ENCODE measurements around the gene SARM1.
A peak's percentile ranks its signal among the peaks of the same experiment; 100 is the strongest.

SARM1 gene

DNA sequence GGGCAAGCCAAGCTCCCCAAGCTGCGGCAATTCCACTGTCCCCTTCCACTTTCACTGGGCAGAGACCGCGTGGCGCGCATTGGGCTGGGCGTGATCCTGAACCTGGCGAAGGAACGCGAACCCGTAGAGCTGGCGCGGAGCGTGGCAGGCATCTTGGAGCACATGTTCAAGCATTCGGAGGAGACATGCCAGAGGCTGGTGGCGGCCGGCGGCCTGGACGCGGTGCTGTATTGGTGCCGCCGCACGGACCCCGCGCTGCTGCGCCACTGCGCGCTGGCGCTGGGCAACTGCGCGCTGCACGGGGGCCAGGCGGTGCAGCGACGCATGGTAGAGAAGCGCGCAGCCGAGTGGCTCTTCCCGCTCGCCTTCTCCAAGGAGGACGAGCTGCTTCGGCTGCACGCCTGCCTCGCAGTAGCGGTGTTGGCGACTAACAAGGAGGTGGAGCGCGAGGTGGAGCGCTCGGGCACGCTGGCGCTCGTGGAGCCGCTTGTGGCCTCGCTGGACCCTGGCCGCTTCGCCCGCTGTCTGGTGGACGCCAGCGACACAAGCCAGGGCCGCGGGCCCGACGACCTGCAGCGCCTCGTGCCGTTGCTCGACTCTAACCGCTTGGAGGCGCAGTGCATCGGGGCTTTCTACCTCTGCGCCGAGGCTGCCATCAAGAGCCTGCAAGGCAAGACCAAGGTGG, 9.8 kb downstream of the SARM1 start:
- no peak overlapping the region for H3K4me3 ChIP-seq (ENCODE audit: low read depth, low read length)
- H3K36me3 ChIP-seq (replicated peaks), result no peaks in the 10 kb centered on the region
- no peak overlapping the region for H3K27ac ChIP-seq
- peaks cover 6% of the 10 kb centered on the region for H3K27me3 ChIP-seq (replicated peaks)
- in situ Hi-C loops (cut with HindIII; ENCODE audit: low pct_ligation_motif_present, low sequenced_read_pairs), result no loop called here
- no peak for DNase-seq
- TF ChIP-seq, protein P1, sequence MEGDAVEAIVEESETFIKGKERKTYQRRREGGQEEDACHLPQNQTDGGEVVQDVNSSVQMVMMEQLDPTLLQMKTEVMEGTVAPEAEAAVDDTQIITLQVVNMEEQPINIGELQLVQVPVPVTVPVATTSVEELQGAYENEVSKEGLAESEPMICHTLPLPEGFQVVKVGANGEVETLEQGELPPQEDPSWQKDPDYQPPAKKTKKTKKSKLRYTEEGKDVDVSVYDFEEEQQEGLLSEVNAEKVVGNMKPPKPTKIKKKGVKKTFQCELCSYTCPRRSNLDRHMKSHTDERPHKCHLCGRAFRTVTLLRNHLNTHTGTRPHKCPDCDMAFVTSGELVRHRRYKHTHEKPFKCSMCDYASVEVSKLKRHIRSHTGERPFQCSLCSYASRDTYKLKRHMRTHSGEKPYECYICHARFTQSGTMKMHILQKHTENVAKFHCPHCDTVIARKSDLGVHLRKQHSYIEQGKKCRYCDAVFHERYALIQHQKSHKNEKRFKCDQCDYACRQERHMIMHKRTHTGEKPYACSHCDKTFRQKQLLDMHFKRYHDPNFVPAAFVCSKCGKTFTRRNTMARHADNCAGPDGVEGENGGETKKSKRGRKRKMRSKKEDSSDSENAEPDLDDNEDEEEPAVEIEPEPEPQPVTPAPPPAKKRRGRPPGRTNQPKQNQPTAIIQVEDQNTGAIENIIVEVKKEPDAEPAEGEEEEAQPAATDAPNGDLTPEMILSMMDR (IDR thresholded peaks at IDR 0.05; ENCODE audit: low read depth, low read length, missing control alignments), result peak; percentile 47

DNA sequence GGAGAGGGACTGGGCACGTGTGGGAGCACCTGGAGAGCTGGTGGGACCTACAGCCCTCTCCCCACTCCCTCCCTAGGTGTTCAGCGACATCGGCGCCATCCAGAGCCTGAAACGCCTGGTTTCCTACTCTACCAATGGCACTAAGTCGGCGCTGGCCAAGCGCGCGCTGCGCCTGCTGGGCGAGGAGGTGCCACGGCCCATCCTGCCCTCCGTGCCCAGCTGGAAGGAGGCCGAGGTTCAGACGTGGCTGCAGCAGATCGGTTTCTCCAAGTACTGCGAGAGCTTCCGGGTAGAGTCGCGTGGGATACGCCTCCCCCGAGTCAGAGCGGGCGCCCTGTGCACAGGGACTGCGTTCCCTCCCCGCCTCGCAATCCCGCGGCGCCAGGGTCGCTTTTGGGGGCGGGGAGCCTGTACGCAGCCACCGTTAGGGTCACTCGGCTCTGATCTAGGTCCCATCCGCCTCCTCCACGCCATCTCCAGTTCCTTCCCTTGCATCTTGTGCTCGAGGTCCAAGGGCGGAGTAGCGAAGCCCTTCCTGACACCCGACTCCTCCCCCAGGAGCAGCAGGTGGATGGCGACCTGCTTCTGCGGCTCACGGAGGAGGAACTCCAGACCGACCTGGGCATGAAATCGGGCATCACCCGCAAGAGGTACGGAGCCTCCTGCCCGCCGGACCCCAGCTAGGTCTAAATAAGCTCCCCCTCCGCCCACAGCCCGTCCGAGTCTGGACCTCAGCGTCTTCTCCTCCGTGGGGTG, 13.0 kb downstream of the SARM1 start:
- no peak for DNase-seq
- Histone ChIP-seq H3K36me3 (replicated peaks) (no peaks in the 10 kb centered on the region), H3K4me3 (ENCODE audit: low read depth, low read length) (no peak overlapping the region), H3K27me3 (replicated peaks) (peaks cover 6% of the 10 kb centered on the region), H3K27ac (no peak overlapping the region)
- TF ChIP-seq, protein P1 (IDR thresholded peaks at IDR 0.05; ENCODE audit: low read depth, low read length, missing control alignments), result no peak
- in situ Hi-C loops (cut with HindIII; ENCODE audit: low pct_ligation_motif_present, low sequenced_read_pairs), result no loop called here

DNA sequence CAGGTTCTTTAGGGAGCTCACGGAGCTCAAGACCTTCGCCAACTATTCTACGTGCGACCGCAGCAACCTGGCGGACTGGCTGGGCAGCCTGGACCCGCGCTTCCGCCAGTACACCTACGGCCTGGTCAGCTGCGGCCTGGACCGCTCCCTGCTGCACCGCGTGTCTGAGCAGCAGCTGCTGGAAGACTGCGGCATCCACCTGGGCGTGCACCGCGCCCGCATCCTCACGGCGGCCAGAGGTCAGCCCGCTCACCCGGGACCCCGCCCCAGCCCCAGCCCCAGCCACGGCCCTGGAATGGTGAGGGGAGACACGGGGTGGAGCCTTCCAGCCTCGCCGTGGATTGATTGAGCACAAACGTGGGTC, 13.5 kb downstream of the SARM1 start:
- Histone ChIP-seq H3K4me3 (ENCODE audit: low read depth, low read length) (no peak overlapping the region), H3K27me3 (replicated peaks) (peaks cover 6% of the 10 kb centered on the region), H3K27ac (no peak overlapping the region), H3K36me3 (replicated peaks) (no peaks in the 10 kb centered on the region)
- in situ Hi-C loops (cut with HindIII; ENCODE audit: low pct_ligation_motif_present, low sequenced_read_pairs), result no loop called here
- DNase-seq, result no peak
- TF ChIP-seq, protein P1 (IDR thresholded peaks at IDR 0.05; ENCODE audit: low read depth, low read length, missing control alignments), result no peak

DNA sequence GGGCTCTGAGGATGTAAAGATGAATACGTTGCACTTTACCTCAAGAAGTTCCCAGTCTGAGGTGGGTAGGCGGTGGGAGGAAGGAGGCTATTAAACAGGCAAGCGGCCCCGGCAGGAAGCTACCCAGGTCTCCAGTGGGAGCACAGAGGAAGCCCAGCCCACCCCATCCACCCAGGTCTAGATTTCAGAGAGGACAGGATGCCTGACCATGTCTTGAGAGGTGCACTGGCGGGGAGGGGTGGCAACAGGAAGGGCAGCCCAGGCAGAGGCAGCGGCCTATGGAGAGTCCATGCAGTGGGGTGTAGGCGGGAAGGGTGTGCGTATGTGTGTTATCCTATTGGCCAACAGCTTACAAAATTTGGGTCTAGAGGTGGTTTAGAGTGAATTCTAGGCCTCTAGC, 13.9 kb downstream of the SARM1 start:
- Histone ChIP-seq H3K4me3 (ENCODE audit: low read depth, low read length) (no peak overlapping the region), H3K36me3 (replicated peaks) (no peaks in the 10 kb centered on the region), H3K27ac (no peak overlapping the region), H3K27me3 (replicated peaks) (peaks cover 6% of the 10 kb centered on the region)
- in situ Hi-C loops (cut with HindIII; ENCODE audit: low pct_ligation_motif_present, low sequenced_read_pairs), result no loop called here
- TF ChIP-seq, protein P1 (IDR thresholded peaks at IDR 0.05; ENCODE audit: low read depth, low read length, missing control alignments), result no peak
- DNase-seq, result no peak

DNA sequence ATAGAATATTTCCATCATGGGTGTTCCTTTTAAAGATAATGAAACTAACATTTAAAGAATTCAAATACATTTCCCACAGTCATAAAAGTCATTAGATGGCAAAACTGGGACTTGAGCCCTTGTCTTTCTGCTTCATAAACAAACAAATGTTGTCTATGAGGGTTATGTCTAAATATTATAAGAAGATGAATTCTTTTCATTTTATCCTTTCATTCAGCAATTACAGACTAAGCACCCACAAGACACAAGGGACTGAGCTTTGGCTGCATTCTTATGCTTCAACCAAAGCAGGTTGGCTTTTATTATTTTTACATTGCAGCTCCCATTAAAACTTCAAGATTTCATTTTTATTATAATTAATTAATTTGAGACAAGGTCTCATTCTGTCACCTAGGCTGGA, 14.9 kb downstream of the SARM1 start:
- Histone ChIP-seq H3K36me3 (replicated peaks) (no peaks in the 10 kb centered on the region), H3K4me3 (ENCODE audit: low read depth, low read length) (no peak overlapping the region), H3K27me3 (replicated peaks) (peaks cover 3% of the 10 kb centered on the region), H3K27ac (no peak overlapping the region)
- in situ Hi-C loops (cut with HindIII; ENCODE audit: low pct_ligation_motif_present, low sequenced_read_pairs), result no loop called here
- DNase-seq, result no peak
- TF ChIP-seq, protein P1 (IDR thresholded peaks at IDR 0.05; ENCODE audit: low read depth, low read length, missing control alignments), result no peak
